DND-41 (cell line): ENCODE measurements around the gene TH.

Source experiments
- ATAC-seq: fragments of 200-7000 bp; cut with Tn5 transposase; 3 replicates; pipeline ENCODE4 v1.9.1; 2021; ENCODE audit warnings: low read depth; ENCODE audit not compliant: insufficient read depth
- DNase-seq: peaks from one replicate; pipeline ENCODE4 v3.0.0-alpha.2; 2020
- H2AFZ ChIP-seq: 2 replicates; pipeline ENCODE4 v1.6.0; 2012; ENCODE audit warnings: low read depth, low read length
- H3K27ac ChIP-seq: 2 replicates; pipeline ENCODE4 v1.5.1; 2012; ENCODE audit warnings: low read length, inconsistent platforms
- H3K27me3 ChIP-seq: fragments of 200-600 bp; sonication (generic); 2 replicates; pipeline ENCODE4 v1.6.0; 2012; ENCODE audit warnings: low read length, mild to moderate bottlenecking, inconsistent platforms; ENCODE audit not compliant: insufficient read depth, poor library complexity
- H3K36me3 ChIP-seq: 2 replicates; pipeline ENCODE4 v1.5.1; 2012; ENCODE audit warnings: low read length, inconsistent platforms; ENCODE audit not compliant: insufficient read depth
- H3K4me1 ChIP-seq: 2 replicates; pipeline ENCODE4 v1.5.1; 2012; ENCODE audit warnings: mild to moderate bottlenecking, low read length; ENCODE audit not compliant: insufficient read depth
- H3K4me2 ChIP-seq: 2 replicates; pipeline ENCODE4 v1.6.0; 2012; ENCODE audit warnings: mild to moderate bottlenecking, moderate library complexity, low read length, inconsistent platforms; ENCODE audit not compliant: insufficient read depth
- H3K4me3 ChIP-seq, 2 experiments: fragments of 200-600 bp in 1 of 2; shearing (Covaris generic) in 1 of 2; 2 replicates each; pipeline ENCODE4 v1.5.1; 2012 to 2016; ENCODE audit warnings: inconsistent platforms in 2 of 2, low read length in 2 of 2, mild to moderate bottlenecking in 2 of 2, low read depth in 1 of 2, moderate library complexity in 1 of 2
- H3K79me2 ChIP-seq: 2 replicates; pipeline ENCODE4 v1.6.0; 2012; ENCODE audit warnings: low read length, inconsistent platforms; ENCODE audit not compliant: insufficient read depth
- H3K9ac ChIP-seq: 2 replicates; pipeline ENCODE4 v1.6.0; 2012; ENCODE audit warnings: low read depth, mild to moderate bottlenecking, inconsistent platforms, low read length, moderate library complexity
- H3K9me3 ChIP-seq: 2 replicates; pipeline ENCODE4 v1.5.1; 2012; ENCODE audit warnings: low read length, moderate library complexity, mild to moderate bottlenecking, inconsistent platforms; ENCODE audit not compliant: insufficient read depth, severe bottlenecking
- H4K20me1 ChIP-seq: 2 replicates; pipeline ENCODE4 v1.6.0; 2012; ENCODE audit warnings: low read length; ENCODE audit not compliant: insufficient read depth
- CTCF ChIP-seq: IDR thresholded peaks from 2 replicates; pipeline ENCODE4 v1.5.1; 2012; ENCODE audit warnings: borderline replicate concordance, low read length, moderate library complexity, mild to moderate bottlenecking; ENCODE audit not compliant: poor library complexity, severe bottlenecking; ENCODE audit errors: extremely low read depth
- EZH2 ChIP-seq: IDR thresholded peaks from 3 replicates; pipeline ENCODE4 v1.6.1; 2012; ENCODE audit warnings: borderline replicate concordance, low read depth, mild to moderate bottlenecking, moderate library complexity, low read length, inconsistent platforms; ENCODE audit not compliant: severe bottlenecking

TH gene

GRCh38 chr11:2142300-2142759, 29.3 kb downstream of the TH start:
- peaks cover 4% of the 10 kb centered on the region; the same call in 1 of the 2 replicates for H4K20me1 ChIP-seq
- DNase-seq (no peak), ATAC-seq (no peak)
- no peak for TF ChIP-seq CTCF
- TF ChIP-seq EZH2, result no peak
- H3K4me3 ChIP-seq, result no peak overlapping the region
- H3K36me3 ChIP-seq, result no peaks in the 10 kb centered on the region
- no peaks in the 10 kb centered on the region for H3K9me3 ChIP-seq
- H3K4me2 ChIP-seq, result no peak overlapping the region
- no peaks in the 10 kb centered on the region for H3K79me2 ChIP-seq
- H3K4me1 ChIP-seq, result no peaks in the 10 kb centered on the region
- H2AFZ ChIP-seq, result no peak overlapping the region
- H3K27ac ChIP-seq, result no peak overlapping the region
- H3K27me3 ChIP-seq, result peaks cover 10% of the 10 kb centered on the region
- no peak overlapping the region for H3K9ac ChIP-seq

- TF ChIP-seq EZH2, result no peak
- TF ChIP-seq CTCF, result no peak
- H3K4me3 ChIP-seq, result no peak overlapping the region
- H3K4me1 ChIP-seq, result no peaks in the 10 kb centered on the region
- no peak overlapping the region for H3K9ac ChIP-seq
- peaks cover 10% of the 10 kb centered on the region for H3K27me3 ChIP-seq
- DNase-seq (no peak), ATAC-seq (no peak)
- no peak overlapping the region for H3K27ac ChIP-seq
- H4K20me1 ChIP-seq, result peaks cover under 1% of the 10 kb centered on the region; the same call in 1 of the 2 replicates
- no peak overlapping the region for H3K4me2 ChIP-seq
- no peak overlapping the region for H2AFZ ChIP-seq
- no peaks in the 10 kb centered on the region for H3K79me2 ChIP-seq
- H3K9me3 ChIP-seq, result no peaks in the 10 kb centered on the region
- no peaks in the 10 kb centered on the region for H3K36me3 ChIP-seq
Measured at GRCh38 chr11:2140411-2141400, 30.9 kb downstream of the TH start.

GRCh38 chr11:2139621-2140337, 31.8 kb downstream of the TH start:
- Histone ChIP-seq H3K4me3 (no peak overlapping the region), H3K9ac (no peak overlapping the region), H2AFZ (no peak overlapping the region), H3K27ac (no peak overlapping the region), H3K79me2 (no peaks in the 10 kb centered on the region), H3K9me3 (no peaks in the 10 kb centered on the region), H4K20me1 (no peaks in the 10 kb centered on the region), H3K4me2 (no peak overlapping the region), H3K27me3 (peaks cover 6% of the 10 kb centered on the region), H3K4me1 (no peaks in the 10 kb centered on the region), H3K36me3 (no peaks in the 10 kb centered on the region)
- DNase-seq, result no peak
- no peak for TF ChIP-seq CTCF
- no peak for TF ChIP-seq EZH2
- ATAC-seq, result no peak
